CD4-positive, alpha-beta T cell treated with Interleukin-15 for 4 hours (primary cell): Measurements from ENCODE around the gene ACAP2.
"Not testable (repeated sequence)": the region's sequence is repeated elsewhere in the genome, so short reads cannot be mapped to it uniquely, and the experiment has no call there.

Experiments used
- DNase-seq: peaks from one replicate; pipeline ENCODE4 v3.0.0-alpha.2; 2020; ENCODE audit warnings: low spot score

Gene ACAP2

GRCh38 chr3:195245531-195245951, 197.3 kb downstream of the ACAP2 start:
- DNase-seq = no peak

GRCh38 chr3:195241592-195242355, 201.0 kb downstream of the ACAP2 start:
- no peak for DNase-seq

DNA sequence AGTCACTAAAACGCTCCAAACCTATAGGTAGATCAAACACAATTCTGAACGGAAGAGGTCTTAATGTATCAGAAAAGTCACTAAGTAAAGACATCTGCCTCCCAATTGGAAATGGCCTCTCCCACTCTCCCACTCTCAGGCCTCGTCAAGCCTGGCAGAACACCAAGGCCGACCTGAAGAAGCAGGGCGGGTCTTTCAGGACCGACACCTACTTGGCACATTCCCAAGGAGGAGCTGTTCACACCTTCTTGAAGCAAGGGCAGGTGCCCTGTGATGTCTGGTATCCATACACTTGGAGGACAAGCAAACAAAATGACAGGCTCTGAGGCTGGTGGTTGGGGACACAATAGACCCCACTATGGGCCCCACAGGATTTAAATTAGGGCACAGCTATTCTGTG, 201.9 kb downstream of the ACAP2 start:
- no peak for DNase-seq

- DNase-seq = no peak
These were observed 202.6 kb downstream of the ACAP2 start for GRCh38 chr3:195240171-195240701.

DNA sequence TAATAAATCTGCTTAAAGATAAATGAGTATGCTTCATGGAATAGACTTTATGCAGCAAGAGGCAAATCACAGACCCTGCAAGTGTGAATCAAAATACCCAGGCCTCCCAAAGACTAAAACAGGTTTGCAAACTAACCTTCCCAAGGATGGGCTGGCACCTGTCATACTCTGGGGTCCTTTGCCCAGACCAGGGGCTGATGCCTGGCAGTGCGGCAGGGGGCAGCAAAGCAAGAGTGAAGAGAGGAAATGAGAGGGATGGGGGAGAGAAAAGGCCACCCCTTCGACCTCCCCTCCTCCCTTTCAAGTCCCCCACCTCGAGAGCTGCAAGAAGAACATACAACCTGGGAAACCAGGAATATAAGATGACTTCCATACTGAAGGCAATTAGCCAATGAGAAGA, 203.7 kb downstream of the ACAP2 start:
- DNase-seq = no peak

DNA sequence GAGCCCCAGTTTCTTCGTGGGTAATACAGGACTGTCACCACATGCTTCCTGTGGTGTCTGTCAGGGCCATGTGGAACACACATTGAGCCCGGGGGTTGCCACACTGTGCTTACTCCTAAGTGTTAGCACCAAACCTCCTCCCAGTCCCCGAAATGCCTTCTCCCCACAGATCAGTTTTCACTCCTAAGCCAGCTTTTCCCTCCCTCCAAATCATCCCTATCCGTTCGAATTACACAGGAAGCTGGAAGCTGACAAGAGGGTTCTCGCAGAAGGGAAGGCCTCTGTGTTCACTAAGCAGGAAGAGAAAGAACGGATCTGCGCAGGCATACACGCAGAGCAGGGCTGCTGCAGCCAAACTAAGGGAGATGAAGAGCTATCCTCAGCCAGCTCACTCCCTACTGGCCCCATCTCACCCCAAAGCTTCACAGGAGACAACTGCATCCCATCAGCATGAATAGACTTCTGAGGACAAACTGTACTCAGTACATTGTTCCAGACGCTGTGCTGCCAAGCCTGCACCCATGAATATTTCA, 204.2 kb downstream of the ACAP2 start:
- no peak for DNase-seq

GRCh38 chr3:195238081-195238571, 204.7 kb downstream of the ACAP2 start:
- no peak for DNase-seq

DNA sequence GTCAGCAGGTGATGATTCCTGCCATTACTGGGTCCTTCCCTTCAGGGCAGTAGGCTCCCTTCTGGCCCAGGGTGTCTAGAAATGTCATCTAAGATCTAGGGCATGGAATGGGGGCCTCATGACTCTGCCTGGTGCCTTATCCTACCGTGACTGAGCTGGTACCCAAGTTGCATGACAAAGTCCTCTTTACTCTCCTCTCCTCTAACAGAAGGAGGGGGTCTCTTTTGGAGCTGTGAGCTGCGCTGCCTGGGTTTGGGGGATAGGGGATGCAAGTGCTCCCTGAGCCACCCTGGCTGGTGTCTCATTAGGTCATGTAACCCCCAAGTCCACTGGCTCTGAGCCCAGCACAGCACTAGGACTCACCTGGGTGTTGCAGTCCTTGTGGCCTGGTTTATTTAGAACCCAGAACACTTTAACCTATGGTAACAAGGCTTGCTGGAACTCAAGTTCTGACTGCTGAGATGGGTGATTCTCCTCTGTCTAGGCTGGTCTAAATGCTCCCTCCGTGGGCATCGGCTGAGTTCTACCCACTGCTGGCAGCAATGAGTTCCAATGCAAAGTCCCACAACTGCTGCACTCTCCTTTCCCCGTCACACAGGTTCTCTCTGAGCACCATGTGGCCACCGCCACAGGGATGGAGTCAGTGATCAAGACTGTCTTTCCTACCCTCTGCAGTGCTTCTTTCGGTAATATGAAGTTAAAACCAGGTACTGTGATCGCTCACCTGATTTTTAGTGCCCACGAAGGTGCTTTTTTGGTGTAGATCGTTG, 205.8 kb downstream of the ACAP2 start:
- DNase-seq = no peak

- DNase-seq = no peak
These were observed 206.6 kb downstream of the ACAP2 start for GRCh38 chr3:195236076-195236798.

- DNase-seq = no peak
These were observed 212.6 kb downstream of the ACAP2 start for GRCh38 chr3:195230244-195230643.

GRCh38 chr3:195228886-195229285, 213.9 kb downstream of the ACAP2 start:
- DNase-seq = not testable (repeated sequence)

- no peak for DNase-seq
These were observed 214.9 kb downstream of the ACAP2 start for GRCh38 chr3:195227871-195228270.

DNA sequence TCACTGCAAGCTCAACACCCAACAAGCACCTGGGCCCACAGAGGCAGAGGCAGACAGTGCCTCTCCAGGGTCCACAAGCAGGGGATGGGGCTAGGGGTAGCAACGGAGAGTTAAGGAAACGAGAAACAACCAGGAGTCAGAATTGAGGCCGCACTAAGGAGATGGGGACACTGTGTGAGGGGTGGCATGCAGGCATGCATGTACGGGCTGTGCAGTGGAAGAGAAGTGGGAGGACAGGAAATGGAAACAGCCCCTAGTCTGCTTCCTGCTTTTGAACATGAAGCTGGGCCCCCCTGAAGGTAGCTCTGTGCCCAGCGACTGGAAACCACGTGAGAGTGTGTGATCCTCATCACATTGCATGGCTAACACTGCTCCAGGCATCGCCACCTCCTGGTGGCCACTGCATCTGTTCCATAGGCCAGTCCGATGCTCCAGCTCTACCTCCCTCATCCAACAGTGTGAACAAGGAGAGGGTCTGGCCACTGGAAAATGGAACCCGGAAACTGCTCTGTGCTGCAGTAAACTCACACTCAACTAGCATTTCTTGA, 215.8 kb downstream of the ACAP2 start:
- no peak for DNase-seq

DNA sequence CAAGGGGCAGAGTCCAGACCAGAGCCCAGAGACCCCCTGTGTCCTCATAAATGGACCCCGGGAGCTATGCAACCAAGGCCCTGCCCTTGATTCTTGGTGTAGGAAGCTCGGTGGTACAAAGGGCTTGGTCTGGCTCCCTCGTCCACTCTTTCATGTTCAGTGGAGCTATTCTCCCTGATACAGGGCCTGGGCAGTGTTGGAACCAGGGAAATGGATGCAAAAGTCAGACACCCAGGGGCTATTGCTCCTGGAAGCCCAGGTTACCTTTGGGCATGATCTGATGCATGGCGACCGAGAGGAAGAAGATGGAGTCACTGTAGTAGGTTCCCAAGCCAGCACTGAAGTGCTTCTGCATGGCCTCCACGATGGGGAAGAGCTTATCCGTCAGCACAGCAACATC, 216.4 kb downstream of the ACAP2 start:
- no peak for DNase-seq

DNA sequence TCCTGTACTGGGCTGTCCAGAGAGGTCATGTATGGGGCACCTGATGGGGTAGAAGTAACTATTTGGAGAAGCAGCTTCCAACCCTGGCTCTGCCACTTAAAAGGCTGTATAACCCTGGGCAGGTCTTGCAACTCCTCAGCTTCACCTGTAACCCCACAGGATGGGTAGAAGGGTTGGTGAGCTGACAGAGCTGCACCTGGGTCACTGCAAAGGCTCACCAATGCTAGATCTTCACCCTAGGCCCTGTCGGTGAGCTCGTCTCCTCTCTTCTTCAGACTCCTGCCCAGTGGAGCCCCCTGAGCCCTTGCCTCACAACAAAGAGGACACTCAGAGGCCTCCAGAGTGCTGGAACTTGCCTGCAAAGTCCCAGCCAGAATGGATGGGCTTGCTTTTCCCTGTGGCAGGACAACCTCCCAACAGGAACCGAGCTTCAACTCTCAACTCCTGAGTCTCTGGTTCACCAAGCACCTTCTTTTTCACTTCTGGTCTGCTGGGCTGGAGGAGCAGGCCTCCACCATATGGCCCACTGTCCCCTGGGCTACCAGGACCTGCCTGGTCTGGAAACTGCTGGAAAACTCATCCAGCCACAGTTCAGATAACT, 217.7 kb downstream of the ACAP2 start:
- DNase-seq = no peak
